Spleen (tissue), 11 donors: Measurements from ENCODE around the gene METTL26. TPM values are rescaled to one million over a fixed set of nuclear protein-coding genes. Genes with fewer than 3 reads are reported as not detected.

Source experiments
- DNase-seq: peaks from one replicate; pipeline ENCODE4 v3.0.0-alpha.2; 2020
- H3K27ac ChIP-seq, 8 donors: fragments of 200-600 bp; sonication (generic) in 7 of 8; 1 replicate in 4 of 8; 2 replicates in 4 of 8; pipeline versions ENCODE4 v1.5.0 to v1.8.0; 2016 to 2021; ENCODE audit warnings: inconsistent platforms in 4 of 8, mild to moderate bottlenecking in 4 of 8, moderate library complexity in 1 of 8
- H3K27me3 ChIP-seq, 7 donors: fragments of 200-600 bp; sonication (generic) in 6 of 7; replicated peaks in 1 of 7; 1 replicate in 4 of 7; 2 replicates in 3 of 7; pipeline versions ENCODE4 v1.5.0 to v1.8.0; 2016 to 2021; ENCODE audit warnings: inconsistent platforms in 3 of 7, mild to moderate bottlenecking in 1 of 7
- H3K36me3 ChIP-seq, 6 donors: fragments of 200-600 bp; sonication (generic) in 5 of 6; 1 replicate in 4 of 6; 2 replicates in 2 of 6; pipeline versions ENCODE4 v1.5.0 to v1.8.0; 2016 to 2021; ENCODE audit warnings: inconsistent platforms in 2 of 6
- H3K4me1 ChIP-seq, 6 donors: fragments of 200-600 bp; sonication (generic) in 5 of 6; 1 replicate in 3 of 6; 2 replicates in 3 of 6; pipeline versions ENCODE4 v1.5.0 to v1.8.0; 2016 to 2021; ENCODE audit warnings: inconsistent platforms in 3 of 6
- H3K4me3 ChIP-seq, 8 donors: fragments of 200-600 bp; sonication (generic) in 7 of 8; 1 replicate in 4 of 8; 2 replicates in 4 of 8; pipeline versions ENCODE4 v1.5.0 to v1.8.0; 2016 to 2021; ENCODE audit warnings: inconsistent platforms in 4 of 8, mild to moderate bottlenecking in 4 of 8, moderate library complexity in 2 of 8
- H3K9me3 ChIP-seq, 8 donors: fragments of 200-600 bp; sonication (generic) in 7 of 8; 1 replicate in 4 of 8; 2 replicates in 4 of 8; pipeline versions ENCODE4 v1.5.0 to v1.8.0; 2016 to 2021; ENCODE audit warnings: inconsistent platforms in 4 of 8
- POLR2A ChIP-seq, 3 donors: fragments of 450-650 bp; IDR thresholded peaks; one replicate each; pipeline ENCODE4 v1.5.1; 2017; ENCODE audit warnings: antibody characterized with exemption in 3 of 3, mild to moderate bottlenecking in 1 of 3
- POLR2AphosphoS5 ChIP-seq, 3 donors: sonication (generic); formaldehyde crosslinking; IDR thresholded peaks; one replicate each; pipeline ENCODE4 v1.5.1; 2017; ENCODE audit warnings: antibody characterized with exemption in 3 of 3
- WGBS, 5 donors: extraction: QIAGEN DNeasy Blood & Tissue Kit in 3 of 5; methylation state at CpG; one replicate each; pipeline versions ENCODE4 v1.1.5 to v1.1.7; 2013 to 2018; 5-methylcytosine and 5-hydroxymethylcytosine counted together
- intact Hi-C: fragments of 100-400 bp; cut with DNase I; formaldehyde crosslinking; loops from one replicate; pipeline ENCODE4 v1.15.0; 2023; ENCODE audit warnings: low total_unique reads
- polyA plus RNA-seq, 3 donors: library from polyadenylated mRNA; stranded (reverse); fragments of 200-250 nt; gene quantifications; one replicate each; pipeline ENCODE4 v1.2.1, GENCODE V29; 2013
- total RNA-seq, 7 donors: library from RNA; depleted of rRNA in 3 of 7; stranded (reverse); fragments of >200 nt in 3 of 7; fragmentation: NEBNext Ultra II Directional in 4 of 7; extraction: Animal tissue kit (Norgen Biotek cat#: 25700) in 4 of 7; gene quantifications; one replicate each; pipeline versions ENCODE4 v1.1.0 to v1.2.1, GENCODE V29; 2016 to 2021
- TF ChIP-seq, protein P1 (sequence below), 11 experiments: fragments of 200-600 bp in 7 of 11; fragments of 450-650 bp in 4 of 11; sonication (generic) in 4 of 11; IDR thresholded peaks in 8 of 11; conservative IDR thresholded peaks in 3 of 11; 1 replicate in 7 of 11; 2 replicates in 4 of 11; pipeline versions ENCODE4 v1.4.0 to v1.8.0; 2016 to 2021; ENCODE audit warnings: antibody characterized with exemption in 11 of 11, inconsistent platforms in 4 of 11, mild to moderate bottlenecking in 1 of 11
- donor health status: healthy with polysubstance abuse.
- donor health status: DM: no; HTN: no; CAD: no; lungs with moderate emphysema.
- donor health status: DM: no; HTN: no; CAD: no.
- donor health status: Bipolar disorder and iron deficiency.
- donor health status: healthy.
- donor health status: DM: no; HTN: no; CAD: no.
- donor health status: DM: yes; HTN: yes; CAD: no.

Gene METTL26
- total and polyA plus RNA-seq, 10 donors: 39.6 to 165 (median 59.4) TPM

DNA sequence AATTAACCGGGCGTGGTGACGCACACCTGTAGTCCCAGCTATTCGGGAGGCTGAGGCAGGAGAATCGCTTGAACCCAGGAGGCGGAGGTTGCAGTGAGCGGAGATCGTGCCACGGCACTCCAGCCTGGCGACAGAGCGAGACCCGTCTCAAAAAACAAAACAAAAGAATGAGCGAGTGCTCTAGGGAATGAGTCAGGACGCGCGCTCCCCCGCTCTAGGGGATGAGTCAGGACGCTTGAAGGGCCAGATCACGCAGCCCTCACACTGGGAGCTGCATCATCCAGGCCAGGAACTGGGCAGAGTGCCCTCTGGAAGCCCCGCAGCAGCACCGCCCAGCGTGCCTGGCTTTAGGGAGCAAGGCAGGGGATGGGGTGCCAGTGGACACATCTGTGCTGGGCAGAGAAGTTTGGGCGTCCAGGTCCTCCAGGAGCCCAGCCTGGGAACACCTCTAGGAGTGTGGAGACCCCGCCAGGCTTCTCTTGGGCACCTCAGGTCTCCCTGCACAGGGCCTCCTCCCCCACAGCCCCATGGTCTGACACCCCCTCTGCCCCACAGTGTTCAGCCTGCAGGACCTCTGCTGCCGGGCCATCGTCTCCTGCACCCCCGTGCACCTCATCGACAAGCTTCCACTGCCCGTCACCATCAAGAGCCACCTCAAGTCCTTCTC, 9.2 kb downstream of the METTL26 start:
- H3K36me3 ChIP-seq: peaks cover 0 to 50% (median 35%) of the 10 kb centered on the region in 6 donors
- no peak for TF ChIP-seq POLR2AphosphoS5 (IDR thresholded peaks at IDR 0.05)
- TF ChIP-seq, protein P1, sequence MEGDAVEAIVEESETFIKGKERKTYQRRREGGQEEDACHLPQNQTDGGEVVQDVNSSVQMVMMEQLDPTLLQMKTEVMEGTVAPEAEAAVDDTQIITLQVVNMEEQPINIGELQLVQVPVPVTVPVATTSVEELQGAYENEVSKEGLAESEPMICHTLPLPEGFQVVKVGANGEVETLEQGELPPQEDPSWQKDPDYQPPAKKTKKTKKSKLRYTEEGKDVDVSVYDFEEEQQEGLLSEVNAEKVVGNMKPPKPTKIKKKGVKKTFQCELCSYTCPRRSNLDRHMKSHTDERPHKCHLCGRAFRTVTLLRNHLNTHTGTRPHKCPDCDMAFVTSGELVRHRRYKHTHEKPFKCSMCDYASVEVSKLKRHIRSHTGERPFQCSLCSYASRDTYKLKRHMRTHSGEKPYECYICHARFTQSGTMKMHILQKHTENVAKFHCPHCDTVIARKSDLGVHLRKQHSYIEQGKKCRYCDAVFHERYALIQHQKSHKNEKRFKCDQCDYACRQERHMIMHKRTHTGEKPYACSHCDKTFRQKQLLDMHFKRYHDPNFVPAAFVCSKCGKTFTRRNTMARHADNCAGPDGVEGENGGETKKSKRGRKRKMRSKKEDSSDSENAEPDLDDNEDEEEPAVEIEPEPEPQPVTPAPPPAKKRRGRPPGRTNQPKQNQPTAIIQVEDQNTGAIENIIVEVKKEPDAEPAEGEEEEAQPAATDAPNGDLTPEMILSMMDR (IDR thresholded peaks at IDR 0.05 in 8 of 11, conservative IDR thresholded peaks at IDR 0.05 in 3 of 11): no peak
- TF ChIP-seq POLR2A (IDR thresholded peaks at IDR 0.05): no peak
- no peaks in the 10 kb centered on the region for H3K9me3 ChIP-seq
- no peak for DNase-seq
- peaks cover 0 to 13% (median 0%) of the 10 kb centered on the region in 7 donors for H3K27me3 ChIP-seq
- H3K4me3 ChIP-seq: no peak overlapping the region
- intact Hi-C loops: no loop called here
- WGBS, 5 donors: 90 to 97% (median 93%) methylated on average over 28 to 29 of the region's 29 CpGs
- H3K4me1 ChIP-seq: peaks cover 0 to 34% (median 18%) of the 10 kb centered on the region in 6 donors
- no peak overlapping the region for H3K27ac ChIP-seq

DNA sequence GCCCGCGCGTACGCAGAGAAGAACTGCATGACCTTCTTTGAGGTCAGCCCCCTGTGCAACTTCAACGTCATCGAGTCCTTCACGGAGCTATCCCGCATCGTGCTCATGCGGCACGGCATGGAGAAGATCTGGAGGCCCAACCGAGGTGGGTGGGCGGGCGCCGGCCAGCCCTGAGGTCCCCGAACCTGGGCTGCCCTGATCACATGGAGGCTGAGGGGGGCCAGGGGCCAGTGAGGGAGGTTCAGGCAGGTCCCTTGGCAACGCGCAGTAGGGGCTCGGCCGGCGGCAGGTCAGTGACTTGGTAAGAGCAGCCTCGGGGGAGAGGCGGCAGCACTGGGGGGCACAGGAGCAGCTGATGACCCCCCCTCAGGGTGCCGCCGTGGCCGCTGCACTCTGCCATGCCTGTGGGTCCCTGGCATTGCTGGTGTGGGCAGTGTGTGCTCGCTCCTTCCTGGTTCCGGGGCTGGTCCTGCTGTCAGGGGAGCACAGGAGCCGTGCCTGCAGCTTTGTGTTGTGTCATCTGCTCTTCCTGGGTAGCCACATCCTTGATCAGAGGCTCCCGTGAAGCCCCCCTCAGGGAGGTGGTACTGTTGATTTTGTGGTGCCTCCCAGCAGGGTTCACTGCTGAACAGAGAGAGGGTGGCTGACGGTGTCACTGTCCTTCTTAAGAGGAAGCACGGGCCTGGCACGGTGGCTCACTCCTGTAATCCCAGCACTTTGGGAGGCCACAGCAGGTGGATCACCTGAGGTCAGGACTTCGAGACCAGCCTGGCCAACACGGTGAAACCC, 9.9 kb downstream of the METTL26 start:
- no peak for DNase-seq
- no peaks in the 10 kb centered on the region for H3K9me3 ChIP-seq
- intact Hi-C loops: no loop called here

DNA sequence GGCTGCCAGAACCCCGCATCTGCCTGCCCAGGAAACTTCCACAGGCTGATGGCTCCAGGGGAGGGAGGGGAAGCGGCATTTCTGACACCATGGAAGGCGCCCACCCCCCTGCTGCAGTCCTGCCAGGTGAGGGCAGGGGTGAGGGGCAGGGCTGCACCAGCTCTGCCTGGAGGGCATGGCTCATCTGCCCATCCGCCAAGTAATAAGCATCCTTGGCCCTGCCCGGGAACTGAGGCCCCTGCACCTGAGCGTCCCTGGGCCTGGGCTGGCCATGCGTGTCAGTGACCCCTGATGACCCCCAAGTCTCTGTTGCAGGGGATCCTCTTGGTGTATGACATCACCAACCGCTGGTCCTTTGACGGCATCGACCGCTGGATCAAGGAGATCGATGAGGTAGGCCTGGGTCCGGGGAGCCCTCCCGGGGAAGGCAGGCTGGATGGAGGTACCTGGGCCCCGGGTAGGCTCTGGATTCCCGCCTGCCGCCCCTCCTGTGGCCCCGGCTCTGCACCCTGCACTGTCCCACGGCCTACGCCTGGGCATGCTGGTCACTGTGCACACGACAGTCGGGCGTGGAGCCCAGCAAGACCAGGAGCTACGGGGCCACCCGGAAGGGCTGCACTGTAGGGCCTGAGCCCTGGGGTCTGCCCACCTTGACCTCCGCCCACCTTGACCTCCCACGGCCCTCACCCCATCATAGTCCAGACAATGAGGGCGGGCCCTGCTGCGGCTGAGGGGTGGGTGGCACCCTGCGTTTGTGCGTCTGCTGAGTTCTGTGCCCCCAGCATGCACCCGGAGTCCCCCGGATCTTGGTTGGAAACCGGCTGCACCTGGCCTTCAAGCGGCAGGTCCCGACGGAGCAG, 10.8 kb downstream of the METTL26 start:
- H3K4me3 ChIP-seq: no peak overlapping the region
- H3K4me1 ChIP-seq: peaks cover 0 to 23% (median 10%) of the 10 kb centered on the region in 6 donors
- no peak for DNase-seq
- intact Hi-C loops: no loop called here
- H3K27me3 ChIP-seq: peaks cover 0 to 1% (median 0%) of the 10 kb centered on the region in 7 donors
- H3K9me3 ChIP-seq: no peaks in the 10 kb centered on the region
- TF ChIP-seq, protein P1 (IDR thresholded peaks at IDR 0.05 in 8 of 11, conservative IDR thresholded peaks at IDR 0.05 in 3 of 11): no peak
- TF ChIP-seq POLR2A (IDR thresholded peaks at IDR 0.05) (no peak), POLR2AphosphoS5 (IDR thresholded peaks at IDR 0.05) (no peak)
- WGBS, 5 donors: 94 to 97% (median 95%) methylated on average over 7 to 37 of the region's 37 CpGs
- H3K27ac ChIP-seq: no peak overlapping the region
- H3K36me3 ChIP-seq: peaks cover 0 to 61% (median 35%) of the 10 kb centered on the region in 6 donors

More for the DNA sequence above, 9.9 kb downstream of the METTL26 start:
- H3K4me1 ChIP-seq: peaks cover 0 to 32% (median 15%) of the 10 kb centered on the region in 6 donors
- peaks cover 0 to 9% (median 0%) of the 10 kb centered on the region in 7 donors for H3K27me3 ChIP-seq
- 90 to 96% (median 93%) methylated on average over 22 to 35 of the region's 35 CpGs for WGBS, 5 donors
- no peak overlapping the region for H3K27ac ChIP-seq
- H3K36me3 ChIP-seq: peaks cover 0 to 55% (median 35%) of the 10 kb centered on the region in 6 donors
- TF ChIP-seq, protein P1 (IDR thresholded peaks at IDR 0.05 in 8 of 11, conservative IDR thresholded peaks at IDR 0.05 in 3 of 11): no peak
- peak in 1 of 3 donors; percentile 19 for TF ChIP-seq POLR2AphosphoS5 (IDR thresholded peaks at IDR 0.05)
- no peak overlapping the region for H3K4me3 ChIP-seq
